ENCODE results near the gene KERA.

The KERA gene

GRCh38 chr12:91072931-91073330 is 15.1 kb upstream of the KERA start:
- DNase-seq: no peak

- DNase-seq: no peak
Observed at GRCh38 chr12:91070936-91071335, 13.1 kb upstream of the KERA start.

GRCh38 chr12:91065396-91065795 is 7.6 kb upstream of the KERA start:
- no peak for DNase-seq

GRCh38 chr12:91064640-91065039 is 6.8 kb upstream of the KERA start:
- no peak for DNase-seq

GRCh38 chr12:91061091-91061490 is 3.3 kb upstream of the KERA start:
- no peak for DNase-seq

- DNase-seq: no peak
Observed at GRCh38 chr12:91059211-91059610, 1.4 kb upstream of the KERA start.

GRCh38 chr12:91058786-91059185 is 962 bp upstream of the KERA start:
- DNase-seq: no peak

- DNase-seq: no peak
Observed at GRCh38 chr12:91056488-91056887, 1.3 kb downstream of the KERA start.

- no peak for DNase-seq
Observed at GRCh38 chr12:91055976-91056375, 1.8 kb downstream of the KERA start.

GRCh38 chr12:91053951-91054715 is 3.7 kb downstream of the KERA start:
- no peak for DNase-seq

- no peak for DNase-seq
Observed at GRCh38 chr12:91052026-91052425, 5.8 kb downstream of the KERA start.

GRCh38 chr12:91044586-91044985 is 13.2 kb downstream of the KERA start:
- no peak for DNase-seq

GRCh38 chr12:91043408-91043807 is 14.4 kb downstream of the KERA start:
- no peak for DNase-seq

- DNase-seq: no peak
Observed at GRCh38 chr12:91040096-91040755, 17.6 kb downstream of the KERA start.

GRCh38 chr12:91037276-91037675 is 20.5 kb downstream of the KERA start:
- no peak for DNase-seq

- DNase-seq: no peak
Observed at GRCh38 chr12:91033251-91033650, 24.6 kb downstream of the KERA start.

GRCh38 chr12:91023326-91024004 is 34.4 kb downstream of the KERA start:
- DNase-seq: no peak

GRCh38 chr12:91021076-91021475 is 36.7 kb downstream of the KERA start:
- no peak for DNase-seq

- no peak for DNase-seq
Observed at GRCh38 chr12:91019455-91019854, 38.4 kb downstream of the KERA start.

- DNase-seq: no peak
Observed at GRCh38 chr12:91017511-91018263, 40.1 kb downstream of the KERA start.

- no peak for DNase-seq
Observed at GRCh38 chr12:91017043-91017442, 40.8 kb downstream of the KERA start.

GRCh38 chr12:91009319-91009950 is 48.4 kb downstream of the KERA start:
- DNase-seq: no peak
